KG1 (cell line): ENCODE data around the gene LRRD1.
"Not testable (repeated sequence)": the region's sequence is repeated elsewhere in the genome, so short reads cannot be mapped to it uniquely, and the experiment has no call there.

Experiments used
- DNase-seq: peaks from one replicate; lab custom pipeline; 2025; lab: John Stamatoyannopoulos, UW

The LRRD1 gene

GRCh38 chr7:92141161-92141560 is 37.8 kb downstream of the LRRD1 start:
- DNase-seq: no peak

GRCh38 chr7:92137557-92137956 is 41.4 kb downstream of the LRRD1 start:
- no peak for DNase-seq

- peak; percentile 74 for DNase-seq
Measured at GRCh38 chr7:92135052-92135889, 43.7 kb downstream of the LRRD1 start.

GRCh38 chr7:92134271-92135051 is 44.5 kb downstream of the LRRD1 start, which contains the start of gene CYP51A1:
Gene CYP51A1, minus strand, starts transcription at chr7:92134477. Its CDS starts 113 bp downstream, at chr7:92134364.
- peak; percentile 96 for DNase-seq

- peak; percentile 51 for DNase-seq
Measured at GRCh38 chr7:92133737-92134270, 45.1 kb downstream of the LRRD1 start.

- DNase-seq: peak; percentile 51
Measured at GRCh38 chr7:92133133-92133736, 45.7 kb downstream of the LRRD1 start.

GRCh38 chr7:92131764-92132330 is 47.1 kb downstream of the LRRD1 start:
- no peak for DNase-seq

- DNase-seq: no peak
Measured at GRCh38 chr7:92131093-92131492, 47.8 kb downstream of the LRRD1 start.

GRCh38 chr7:92121681-92122080 is 57.3 kb downstream of the LRRD1 start:
- no peak for DNase-seq

- DNase-seq: no peak
Measured at GRCh38 chr7:92119213-92119759, 59.7 kb downstream of the LRRD1 start.

- no peak for DNase-seq
Measured at GRCh38 chr7:92116949-92117348, 62.0 kb downstream of the LRRD1 start.

- no peak for DNase-seq
Measured at GRCh38 chr7:92115821-92116220, 63.1 kb downstream of the LRRD1 start.

- no peak for DNase-seq
Measured at GRCh38 chr7:92110857-92111256, 68.1 kb downstream of the LRRD1 start.

- no peak for DNase-seq
Measured at GRCh38 chr7:92108821-92109220, 70.1 kb downstream of the LRRD1 start.

- not testable (repeated sequence) for DNase-seq
Measured at GRCh38 chr7:92102862-92103261, 76.1 kb downstream of the LRRD1 start.

GRCh38 chr7:92100534-92100933 is 78.4 kb downstream of the LRRD1 start:
- DNase-seq: no peak

GRCh38 chr7:92095380-92095779 is 83.6 kb downstream of the LRRD1 start:
- no peak for DNase-seq
